ENCODE data around the gene TPPP2. TPM values are rescaled to one million over a fixed set of nuclear protein-coding genes. Genes with fewer than 3 reads are reported as not detected.

The TPPP2 gene
- not detected in 2 replicates for total RNA-seq

GRCh38 chr14:21029917-21030316 lies at the start of gene TPPP2:
Gene TPPP2, plus strand, starts transcription at chr14:21030217. Its CDS starts 365 bp downstream, at chr14:21030582.

GRCh38 chr14:20989787-20990600 lies 40.0 kb upstream of the TPPP2 start, which contains the start of gene METTL17:
Gene METTL17, plus strand, starts transcription at chr14:20989980. Its CDS starts 23 bp downstream, at chr14:20990003.

GRCh38 chr14:20998674-20999366 lies 31.2 kb upstream of the TPPP2 start, which contains the start of gene SLC39A2:
Gene SLC39A2, plus strand, starts transcription at chr14:20999293. Its CDS starts 154 bp downstream, at chr14:20999447.

GRCh38 chr14:21024585-21025370 lies 5.2 kb upstream of the TPPP2 start, which contains the start of gene NDRG2:
Gene NDRG2, minus strand, starts transcription at chr14:21025061. Its CDS starts 1,746 bp downstream, at chr14:21023315.

GRCh38 chr14:21034707-21035106 lies 4.7 kb downstream of the TPPP2 start, which contains the start of gene RNASE13:
Gene RNASE13, minus strand, starts transcription at chr14:21034807. Its CDS starts 519 bp downstream, at chr14:21034288.

GRCh38 chr14:21041676-21042433 lies 11.8 kb downstream of the TPPP2 start, which contains the start of gene RNASE7:
Gene RNASE7, plus strand, starts transcription at chr14:21042362. Its CDS starts 631 bp downstream, at chr14:21042993.

GRCh38 chr14:21057803-21058675 lies 28.0 kb downstream of the TPPP2 start, which contains the start of gene RNASE8:
Gene RNASE8, plus strand, starts transcription at chr14:21057822. Its CDS starts 71 bp downstream, at chr14:21057893.

GRCh38 chr14:21070083-21070609 lies 40.1 kb downstream of the TPPP2 start, which contains the start of gene ARHGEF40:
Gene ARHGEF40, plus strand, starts transcription at chr14:21070304. Its CDS starts 93 bp downstream, at chr14:21070397.

Other genes with a start within 250 kb of the TPPP2 start
- not detected in 2 replicates for gene RNASE6, start 248.9 kb upstream of the TPPP2 start, total RNA-seq
- 0.09 TPM in 1 of 2 replicates, not detected in the other for gene RNASE1, start 227.4 kb upstream of the TPPP2 start, total RNA-seq
- not detected in 2 replicates for gene RNASE3, start 138.8 kb upstream of the TPPP2 start, total RNA-seq
- not detected in 2 replicates for gene RNASE2, start 74.7 kb upstream of the TPPP2 start, total RNA-seq
- 24.7 and 26.5 TPM in 2 replicates for gene METTL17, start 40.2 kb upstream of the TPPP2 start, total RNA-seq
- under 0.01 and 0.09 TPM in 2 replicates for gene SLC39A2, start 30.9 kb upstream of the TPPP2 start, total RNA-seq
- 0.09 TPM in 1 of 2 replicates, not detected in the other for gene NDRG2, start 5.2 kb upstream of the TPPP2 start, total RNA-seq
- not detected in 2 replicates for gene RNASE13, start 4.6 kb downstream of the TPPP2 start, total RNA-seq
- gene RNASE7, start 12.1 kb downstream of the TPPP2 start, total RNA-seq, result not detected in 2 replicates
- gene RNASE8, start 27.6 kb downstream of the TPPP2 start, total RNA-seq, result not detected in 2 replicates
- gene ARHGEF40, start 40.1 kb downstream of the TPPP2 start, total RNA-seq, result 16.4 and 17.3 TPM in 2 replicates
- 1.8 and 2.6 TPM in 2 replicates for gene ZNF219, start 68.4 kb downstream of the TPPP2 start, total RNA-seq
- gene TMEM253, start 70.8 kb downstream of the TPPP2 start, total RNA-seq, result not detected in 2 replicates
- not detected in 2 replicates for gene OR5AU1, start 125.8 kb downstream of the TPPP2 start, total RNA-seq
- gene HNRNPC, start 239.2 kb downstream of the TPPP2 start, total RNA-seq, result 562 and 738 TPM in 2 replicates
- gene RPGRIP1, start 249.9 kb downstream of the TPPP2 start, total RNA-seq, result not detected in 2 replicates